ENCODE results near the gene FHDC1. TPM values are rescaled to one million over a fixed set of nuclear protein-coding genes. Genes with fewer than 3 reads are reported as not detected.

Gene FHDC1
- total and polyA plus RNA-seq, 10 donors = 0.82 to 14.3 (median 7.5) TPM

- Histone ChIP-seq H3K36me3 (no peaks in the 10 kb centered on the region), H3K9me3 (peaks cover 0 to 30% (median 23%) of the 10 kb centered on the region in 8 donors), H3K4me3 (no peak overlapping the region), H3K27me3 (replicated peaks in 1 of 7) (no peaks in the 10 kb centered on the region), H3K4me1 (no peaks in the 10 kb centered on the region), H3K27ac (no peak overlapping the region)
- no peak for DNase-seq
- intact Hi-C loops (cut with DNase I; ENCODE audit: low total_unique reads) = no loop called here
- TF ChIP-seq POLR2AphosphoS5 (IDR thresholded peaks at IDR 0.05) (no peak), POLR2A (IDR thresholded peaks at IDR 0.05) (no peak)
- WGBS, 5 donors = 92 to 100% (median 94%) methylated on average over 2 of the region's 2 CpGs
These were observed 16.3 kb upstream of the FHDC1 start for GRCh38 chr4:152919826-152920225.

DNA sequence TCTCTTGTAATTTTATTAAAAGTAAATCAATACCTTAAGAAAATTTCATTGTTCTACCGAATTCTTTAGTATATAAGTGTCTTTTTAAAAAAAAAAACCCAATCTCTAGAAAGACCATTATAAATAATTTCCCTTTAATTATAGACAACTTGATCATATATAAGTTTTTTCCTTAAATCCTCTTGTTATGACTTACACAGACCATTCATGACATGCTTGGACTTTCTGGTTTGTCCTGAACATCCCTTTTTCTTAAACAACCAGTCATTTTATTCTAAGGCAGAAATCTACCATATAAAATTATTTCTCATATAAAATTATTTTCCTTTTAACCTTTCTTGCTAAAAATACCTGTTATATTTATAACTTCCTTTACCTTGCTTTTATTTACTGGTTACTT lies 15.4 kb upstream of the FHDC1 start:
- no peak overlapping the region for H3K27ac ChIP-seq
- DNase-seq = no peak
- H3K9me3 ChIP-seq = peaks cover 0 to 30% (median 23%) of the 10 kb centered on the region in 8 donors
- TF ChIP-seq POLR2AphosphoS5 (IDR thresholded peaks at IDR 0.05) (no peak), POLR2A (IDR thresholded peaks at IDR 0.05) (no peak), CTCF (IDR thresholded peaks at IDR 0.05 in 8 of 11, conservative IDR thresholded peaks at IDR 0.05 in 3 of 11) (no peak)
- intact Hi-C loops (cut with DNase I; ENCODE audit: low total_unique reads) = no loop called here
- no peaks in the 10 kb centered on the region for H3K4me1 ChIP-seq
- no peak overlapping the region for H3K4me3 ChIP-seq
- no peaks in the 10 kb centered on the region for H3K36me3 ChIP-seq
- 63 to 73% (median 71%) methylated on average over 1 of the region's 1 CpG for WGBS, 5 donors
- no peaks in the 10 kb centered on the region for H3K27me3 ChIP-seq (replicated peaks in 1 of 7)

DNA sequence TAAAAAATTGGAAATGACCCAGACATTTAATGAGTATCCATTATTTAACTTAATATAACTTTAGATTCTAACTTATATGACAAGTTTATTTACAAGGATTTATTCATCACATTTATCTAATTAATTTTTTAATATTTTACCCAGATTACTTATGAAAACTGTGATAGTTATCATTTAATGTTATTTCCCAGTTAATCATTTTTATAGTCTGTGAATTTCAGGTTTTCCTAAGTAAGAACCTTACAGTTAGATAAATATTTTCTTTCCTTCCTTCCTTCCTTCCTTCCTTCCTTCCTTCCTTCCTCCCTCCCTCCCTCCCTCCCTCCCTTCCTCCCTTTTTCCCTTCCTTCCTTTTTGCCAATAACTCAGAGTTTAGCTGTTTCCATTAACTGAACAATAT lies 14.8 kb upstream of the FHDC1 start:
- Histone ChIP-seq H3K36me3 (no peaks in the 10 kb centered on the region), H3K9me3 (peaks cover 0 to 30% (median 23%) of the 10 kb centered on the region in 8 donors), H3K27ac (no peak overlapping the region), H3K4me3 (no peak overlapping the region), H3K27me3 (replicated peaks in 1 of 7) (no peaks in the 10 kb centered on the region), H3K4me1 (no peaks in the 10 kb centered on the region)
- no peak for DNase-seq
- TF ChIP-seq POLR2A (IDR thresholded peaks at IDR 0.05) (no peak), CTCF (IDR thresholded peaks at IDR 0.05 in 8 of 11, conservative IDR thresholded peaks at IDR 0.05 in 3 of 11) (no peak), POLR2AphosphoS5 (IDR thresholded peaks at IDR 0.05) (no peak)
- intact Hi-C loops (cut with DNase I; ENCODE audit: low total_unique reads) = no loop called here

DNA sequence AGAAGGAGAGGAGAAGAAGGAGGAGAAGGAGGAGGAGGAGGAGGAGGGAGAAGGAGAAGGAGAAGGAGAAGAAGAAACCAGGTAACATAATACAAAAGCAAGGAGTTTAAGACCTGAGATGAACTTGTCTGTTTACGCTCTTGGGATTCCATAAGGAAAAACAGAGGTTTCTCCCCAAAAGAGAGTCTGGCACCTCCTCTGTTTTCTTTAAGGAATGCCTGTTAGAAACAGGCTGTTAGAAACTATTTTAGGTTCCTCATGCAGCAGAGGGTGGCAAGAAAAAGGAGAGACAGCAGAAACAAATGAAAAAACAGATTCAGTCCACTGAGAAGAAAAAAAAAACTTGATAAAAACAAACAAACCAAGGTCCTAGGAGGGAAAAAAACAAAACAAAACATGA lies 10.3 kb upstream of the FHDC1 start:
- H3K36me3 ChIP-seq = no peaks in the 10 kb centered on the region
- TF ChIP-seq POLR2A (IDR thresholded peaks at IDR 0.05) (no peak), POLR2AphosphoS5 (IDR thresholded peaks at IDR 0.05) (no peak), CTCF (IDR thresholded peaks at IDR 0.05 in 8 of 11, conservative IDR thresholded peaks at IDR 0.05 in 3 of 11) (no peak)
- no peak overlapping the region for H3K27ac ChIP-seq
- H3K9me3 ChIP-seq = peaks cover 0 to 8% (median 4%) of the 10 kb centered on the region in 8 donors
- WGBS, 5 donors = 85 to 100% (median 93%) methylated on average over 1 of the region's 1 CpG
- no peak for DNase-seq
- no peaks in the 10 kb centered on the region for H3K27me3 ChIP-seq (replicated peaks in 1 of 7)
- H3K4me3 ChIP-seq = no peak overlapping the region
- intact Hi-C loops (cut with DNase I; ENCODE audit: low total_unique reads) = no loop called here
- H3K4me1 ChIP-seq = no peaks in the 10 kb centered on the region

DNA sequence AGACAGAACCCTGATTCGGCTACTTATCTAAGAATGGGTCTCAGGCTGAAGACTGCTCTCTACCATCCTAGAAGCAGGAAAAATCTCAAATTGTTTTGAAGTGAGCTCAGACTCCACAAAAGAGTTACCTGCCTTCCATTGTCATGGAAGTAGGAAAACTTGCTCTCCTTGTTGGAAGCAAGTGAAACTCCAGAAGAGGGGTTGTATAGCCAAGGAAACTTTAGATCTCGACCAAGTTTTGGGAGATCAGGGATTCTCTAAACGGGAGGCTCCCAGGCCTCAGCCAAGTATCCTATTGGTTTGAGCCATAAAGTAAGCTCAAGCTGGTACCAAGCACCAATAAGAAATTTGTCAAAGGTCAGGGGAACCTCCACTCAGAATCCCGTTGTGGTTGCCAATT lies 9.2 kb upstream of the FHDC1 start:
- intact Hi-C loops (cut with DNase I; ENCODE audit: low total_unique reads) = no loop called here
- Histone ChIP-seq H3K27ac (no peak overlapping the region), H3K4me1 (no peaks in the 10 kb centered on the region), H3K27me3 (replicated peaks in 1 of 7) (no peaks in the 10 kb centered on the region), H3K4me3 (no peak overlapping the region), H3K9me3 (no peaks in the 10 kb centered on the region), H3K36me3 (no peaks in the 10 kb centered on the region)
- TF ChIP-seq POLR2AphosphoS5 (IDR thresholded peaks at IDR 0.05) (no peak), POLR2A (IDR thresholded peaks at IDR 0.05) (no peak), CTCF (IDR thresholded peaks at IDR 0.05 in 8 of 11, conservative IDR thresholded peaks at IDR 0.05 in 3 of 11) (no peak)
- WGBS, 5 donors = 85 to 94% (median 91%) methylated on average over 4 of the region's 4 CpGs
- no peak for DNase-seq
